NCI-H446 (cell line): Measurements from ENCODE around the gene SLIT3.
"Not testable (repeated sequence)": the region's sequence is repeated elsewhere in the genome, so short reads cannot be mapped to it uniquely, and the experiment has no call there.

Source experiments
- DNase-seq, 2 experiments: peaks; one replicate each; lab custom pipeline; 2025; lab: John Stamatoyannopoulos, UW

SLIT3 gene

DNA sequence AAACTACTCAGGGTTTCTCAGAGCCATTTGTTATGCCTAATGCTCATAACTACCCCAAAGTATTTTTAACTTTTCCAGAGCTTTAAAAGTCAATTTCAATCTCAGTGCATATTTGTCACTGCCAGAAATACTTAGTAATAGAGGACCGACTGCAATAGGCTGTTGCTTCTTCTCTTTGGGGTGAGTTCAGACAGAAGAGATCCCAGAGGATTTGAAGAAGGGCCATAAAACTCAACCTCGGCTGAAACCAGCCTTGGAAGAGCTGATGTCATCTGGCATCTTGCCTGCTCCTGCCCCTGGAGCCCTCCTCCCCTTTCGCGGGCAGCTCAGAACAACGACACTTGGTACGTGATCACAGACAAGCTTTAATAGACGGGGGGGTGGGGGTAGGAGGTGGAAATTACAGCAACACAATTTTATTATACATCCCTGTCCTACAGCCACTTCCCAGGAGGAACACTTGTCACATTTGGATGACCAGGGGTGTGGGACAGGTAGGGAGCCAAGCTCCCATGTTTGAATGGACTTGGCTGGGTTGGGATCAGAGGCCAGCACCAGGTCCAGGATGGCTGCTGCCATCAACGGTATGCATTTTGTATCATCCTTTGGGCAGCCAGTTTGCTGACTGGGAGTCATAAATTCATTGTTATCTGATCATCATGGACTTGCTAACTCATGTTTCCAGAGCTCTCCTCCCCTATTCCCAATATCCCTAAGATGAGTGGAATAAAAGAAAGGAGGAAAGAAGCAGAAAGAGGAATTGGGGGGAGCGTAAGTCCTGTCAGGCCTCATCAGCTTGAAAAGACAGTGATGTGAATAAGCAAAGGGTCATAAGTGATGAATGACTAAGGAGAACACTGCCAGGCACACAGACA lies 535.2 kb downstream of the SLIT3 start:
- no peak for DNase-seq

DNA sequence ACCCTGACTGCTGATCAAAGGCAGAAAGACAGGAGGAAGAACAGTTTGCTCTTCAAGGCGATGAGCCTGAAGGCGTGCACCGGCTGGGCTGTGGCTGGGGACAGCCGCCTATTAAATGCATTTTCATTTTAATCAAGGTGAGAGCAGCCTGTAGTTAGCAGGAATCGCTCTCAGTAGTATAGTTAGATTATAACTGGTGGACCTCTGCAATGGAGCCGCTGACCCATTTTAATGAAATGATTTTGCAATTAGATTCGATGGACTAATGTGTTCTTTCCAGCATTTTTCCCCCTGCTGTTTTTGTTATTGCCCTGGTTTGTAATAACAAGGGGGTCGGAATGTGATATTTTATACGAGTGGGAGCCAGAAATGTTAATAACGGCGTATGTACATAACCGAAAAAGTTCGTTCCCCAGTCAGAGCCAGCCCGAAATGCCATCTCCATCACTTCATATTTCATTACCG lies 535.8 kb downstream of the SLIT3 start:
- DNase-seq: no peak

DNA sequence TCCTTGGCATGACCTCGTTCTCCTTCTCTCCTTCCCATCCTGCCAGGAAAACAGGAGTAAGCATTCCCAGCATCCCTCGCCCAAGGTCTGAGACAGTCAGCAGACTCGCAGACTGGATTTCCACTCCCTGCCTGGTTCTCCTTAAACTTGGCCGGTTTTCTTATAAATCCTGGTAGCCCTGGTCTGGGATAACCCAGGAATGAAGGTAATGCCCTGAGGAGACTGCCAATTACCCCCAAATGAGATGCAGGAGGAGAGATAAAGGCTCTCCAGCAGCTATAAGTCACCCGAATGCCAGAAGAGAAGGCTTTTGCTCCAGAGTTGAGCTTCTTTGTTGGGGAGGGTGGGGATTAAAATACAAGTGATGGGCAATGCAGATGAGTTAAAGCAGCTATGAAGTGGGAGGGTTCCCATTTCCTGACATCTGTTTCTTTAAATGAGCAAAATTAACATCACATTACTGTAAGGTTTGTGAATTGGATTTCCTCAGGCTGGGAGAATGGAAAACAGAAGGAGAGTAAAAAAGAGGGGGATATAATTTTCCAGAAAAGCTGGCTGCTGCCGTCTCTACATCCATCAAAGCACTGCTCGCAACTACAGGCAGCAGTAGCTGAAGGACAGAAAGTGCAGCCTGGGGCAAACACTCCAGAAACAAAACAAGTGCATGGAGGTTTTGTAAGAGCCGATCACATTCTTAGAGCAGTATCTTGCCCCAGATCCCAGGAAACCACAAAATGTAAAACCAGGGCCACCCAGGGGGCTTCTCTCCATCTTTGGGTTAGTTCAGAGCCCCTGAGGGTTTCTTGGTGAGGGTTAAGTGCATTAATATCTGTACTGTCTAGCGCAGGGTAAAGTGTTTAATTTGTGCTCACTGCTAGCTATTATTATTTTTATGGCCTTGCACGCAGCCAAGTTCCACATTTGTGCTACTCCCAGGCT lies 544.2 kb downstream of the SLIT3 start:
- DNase-seq: no peak

DNA sequence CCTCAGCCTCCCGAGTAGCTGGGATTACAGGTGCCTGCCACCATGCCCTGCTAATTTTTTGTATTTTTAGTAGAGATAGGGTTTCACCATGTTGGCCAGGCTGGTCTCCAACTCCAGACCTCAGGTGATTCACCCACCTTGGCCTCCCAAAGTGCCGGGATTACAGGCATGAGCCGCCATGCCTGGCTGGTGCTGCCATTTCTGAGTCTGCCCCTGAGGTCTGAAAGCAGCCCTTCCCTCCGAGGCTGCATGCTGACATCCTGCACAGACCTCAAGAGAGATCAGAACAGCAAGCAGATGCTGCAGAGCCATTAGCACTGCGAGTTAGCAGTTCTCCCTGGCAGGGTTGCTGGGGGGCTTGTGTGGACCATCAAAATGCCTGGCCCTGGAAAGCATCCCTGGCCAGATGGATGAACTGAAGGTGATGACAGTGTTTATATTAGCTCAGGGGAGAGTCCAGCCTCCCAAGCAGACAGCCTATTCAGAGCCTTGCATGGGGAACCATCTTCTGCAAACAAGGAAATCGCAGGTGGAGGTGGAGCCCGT lies 545.3 kb downstream of the SLIT3 start:
- DNase-seq: no peak

DNA sequence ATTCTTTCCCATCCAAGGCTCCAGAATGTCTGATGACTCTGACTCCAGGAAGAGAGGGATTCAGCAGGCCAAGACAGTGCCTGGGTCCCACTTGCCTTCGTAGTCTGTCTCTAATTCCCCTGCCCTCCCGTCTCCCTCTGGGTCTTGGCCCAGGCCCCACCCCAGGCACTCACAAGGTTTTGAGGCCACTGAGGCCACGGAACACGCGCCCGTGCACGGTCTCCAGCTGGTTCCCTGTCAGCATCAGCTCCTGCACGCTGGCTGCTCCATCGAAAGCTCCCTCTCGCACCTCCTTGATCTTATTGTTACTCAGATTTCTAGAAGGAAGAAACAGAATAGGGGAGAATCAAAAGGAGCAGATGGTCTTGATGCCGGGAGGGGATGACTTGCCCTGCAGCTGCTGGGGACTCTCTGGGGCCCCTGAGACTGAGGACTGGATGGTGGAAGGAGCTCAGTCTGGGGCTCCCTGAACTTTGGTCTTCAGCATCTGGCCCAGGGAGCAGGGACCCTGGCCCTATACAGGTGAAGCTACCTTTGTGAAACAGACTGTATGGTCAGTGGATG lies 547.2 kb downstream of the SLIT3 start:
- no peak for DNase-seq

DNA sequence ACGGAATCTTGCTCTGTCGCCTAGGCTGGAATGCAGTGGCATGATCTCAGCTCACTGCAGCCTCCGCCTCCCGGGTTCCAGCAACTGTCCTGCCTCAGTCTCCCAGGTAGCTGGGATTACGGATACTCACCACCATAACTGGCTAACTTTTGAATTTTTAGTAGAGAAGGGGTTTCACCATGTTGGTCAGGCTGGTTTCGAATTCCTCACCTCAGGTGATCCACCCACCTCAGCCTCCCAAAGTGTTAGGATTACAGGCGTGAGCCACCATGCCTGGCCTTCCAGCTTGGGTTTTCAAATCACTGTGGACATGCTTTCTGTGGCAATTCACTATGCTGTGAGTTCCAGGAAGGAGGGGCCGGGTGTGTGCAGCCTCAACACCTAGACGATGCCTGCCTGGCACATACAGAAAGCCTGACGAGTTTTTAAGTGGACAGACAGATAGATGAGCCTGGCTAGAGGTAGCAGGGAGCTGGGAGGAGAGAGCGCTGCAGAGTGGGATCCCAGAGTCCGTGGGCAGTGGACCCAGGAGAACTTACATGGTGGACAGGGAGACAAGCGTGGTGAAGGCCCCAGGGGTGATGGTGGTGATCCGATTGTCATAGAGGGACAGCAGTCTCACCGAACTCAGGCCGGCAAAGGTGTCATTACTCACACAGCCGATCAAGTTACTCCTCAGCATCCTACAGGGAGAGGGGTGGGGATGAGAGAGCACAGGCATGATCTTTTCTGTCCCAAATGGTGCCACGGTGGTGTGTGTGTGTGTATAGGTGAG lies 548.3 kb downstream of the SLIT3 start:
- DNase-seq: no peak

DNA sequence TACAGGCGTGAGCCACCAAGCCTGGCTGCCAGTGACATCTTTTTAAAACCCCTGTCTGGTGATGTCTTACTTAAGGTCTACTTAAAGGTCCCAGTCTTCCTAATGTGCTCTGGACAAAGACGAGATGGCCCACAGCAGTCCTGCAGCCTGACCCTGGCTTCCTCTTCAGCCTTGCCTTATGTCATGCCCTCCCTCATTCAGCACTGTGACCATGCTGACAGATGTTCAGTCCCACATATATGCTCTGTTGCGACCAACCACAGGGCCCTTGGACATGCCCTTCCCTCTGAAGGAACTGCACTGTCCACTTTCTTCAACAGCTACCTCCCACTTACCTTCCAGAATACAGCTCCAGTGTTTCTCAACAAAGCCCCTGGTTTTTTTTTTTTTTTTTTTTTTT lies 548.9 kb downstream of the SLIT3 start:
- no peak for DNase-seq

DNA sequence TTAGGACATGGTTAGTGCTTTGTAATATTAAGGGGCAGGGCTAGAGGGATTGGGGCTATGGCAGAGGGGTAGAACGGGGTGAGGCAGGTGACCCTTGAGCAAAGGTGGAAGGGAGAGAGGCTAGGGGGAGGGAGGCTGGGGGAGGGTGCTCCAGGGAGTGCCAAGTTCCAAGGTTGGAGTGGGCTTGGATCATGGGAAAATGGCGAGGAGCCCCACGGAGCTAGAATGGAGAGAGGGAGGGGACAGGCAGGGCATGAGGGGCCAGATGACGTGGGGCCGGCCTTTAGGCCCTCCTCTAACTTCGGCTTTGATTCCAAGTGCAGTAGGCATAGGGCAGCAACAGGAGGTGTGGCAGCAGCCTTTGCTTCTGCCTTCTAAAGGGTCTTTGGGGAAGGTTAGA lies 550.0 kb downstream of the SLIT3 start:
- DNase-seq: no peak

DNA sequence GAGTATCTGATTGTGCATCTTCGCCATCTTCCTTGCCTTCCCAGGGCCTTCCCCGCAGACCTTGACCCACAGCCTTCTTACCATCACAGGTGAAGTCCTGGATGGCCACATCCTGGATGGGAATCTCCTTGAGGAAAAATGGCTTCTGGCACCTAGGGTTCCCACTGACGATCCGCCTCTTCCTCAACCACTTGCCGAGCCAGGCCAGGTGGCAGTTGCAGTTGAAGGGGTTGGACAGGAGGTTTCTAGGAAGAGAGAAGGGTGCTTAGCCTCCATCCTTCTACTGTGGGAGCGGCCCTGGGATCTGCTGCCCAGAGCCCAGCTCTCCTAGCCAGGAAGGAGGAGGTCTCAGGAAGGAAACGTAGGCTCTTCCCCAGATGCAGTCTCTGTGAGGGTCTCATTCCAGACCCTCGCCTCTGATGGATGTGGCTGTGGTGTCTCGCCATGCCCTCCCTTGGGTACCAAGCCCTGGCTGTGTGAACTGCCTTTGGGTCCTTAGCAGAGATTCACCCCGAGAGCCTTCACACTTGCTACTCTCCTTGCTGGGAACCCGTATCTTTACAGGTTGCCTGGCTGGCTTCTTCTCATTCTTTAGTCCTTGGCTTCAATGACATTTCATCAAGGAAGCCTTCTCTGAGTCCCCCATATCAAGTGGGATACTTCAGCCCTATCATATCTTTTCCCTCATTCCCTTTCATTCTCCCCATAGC lies 551.4 kb downstream of the SLIT3 start:
- no peak for DNase-seq

DNA sequence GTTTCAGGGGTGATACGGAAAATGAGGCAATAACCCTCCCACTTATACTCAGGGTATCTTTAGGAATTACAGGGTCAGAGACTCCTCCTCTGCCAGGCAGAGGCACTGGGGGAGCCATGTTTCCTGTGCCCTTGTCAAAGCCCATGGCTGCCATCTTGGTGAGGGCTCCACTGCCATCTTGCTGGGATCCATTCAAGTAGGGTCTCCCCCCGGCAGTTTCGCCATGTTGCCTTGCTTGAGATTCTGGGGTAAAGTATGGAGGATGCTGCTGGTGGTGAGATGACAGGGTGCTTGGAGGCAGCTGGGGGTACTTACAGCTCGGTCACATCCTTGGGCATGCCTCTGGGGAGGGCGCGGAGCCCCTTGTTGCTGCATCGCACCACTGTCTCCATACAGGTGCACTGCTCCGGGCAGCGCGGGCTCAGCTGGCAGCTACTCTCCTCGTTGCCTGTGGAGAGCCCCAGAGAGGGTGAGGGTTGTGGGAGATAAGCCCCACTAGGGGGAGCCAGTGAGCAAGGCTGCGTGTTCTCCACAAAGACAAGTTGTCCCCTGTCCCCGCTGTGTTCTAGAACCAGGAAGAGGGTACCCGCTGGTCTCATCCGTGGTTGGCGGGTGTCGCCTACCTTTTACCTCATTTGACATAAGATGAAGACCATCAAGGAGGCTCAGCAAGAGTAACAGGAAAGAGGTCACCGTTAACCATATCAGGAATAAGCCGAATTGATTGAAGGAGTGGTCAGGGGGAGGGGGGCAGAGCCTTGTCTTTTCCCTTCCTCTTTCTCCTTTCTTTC lies 552.8 kb downstream of the SLIT3 start:
- no peak for DNase-seq

DNA sequence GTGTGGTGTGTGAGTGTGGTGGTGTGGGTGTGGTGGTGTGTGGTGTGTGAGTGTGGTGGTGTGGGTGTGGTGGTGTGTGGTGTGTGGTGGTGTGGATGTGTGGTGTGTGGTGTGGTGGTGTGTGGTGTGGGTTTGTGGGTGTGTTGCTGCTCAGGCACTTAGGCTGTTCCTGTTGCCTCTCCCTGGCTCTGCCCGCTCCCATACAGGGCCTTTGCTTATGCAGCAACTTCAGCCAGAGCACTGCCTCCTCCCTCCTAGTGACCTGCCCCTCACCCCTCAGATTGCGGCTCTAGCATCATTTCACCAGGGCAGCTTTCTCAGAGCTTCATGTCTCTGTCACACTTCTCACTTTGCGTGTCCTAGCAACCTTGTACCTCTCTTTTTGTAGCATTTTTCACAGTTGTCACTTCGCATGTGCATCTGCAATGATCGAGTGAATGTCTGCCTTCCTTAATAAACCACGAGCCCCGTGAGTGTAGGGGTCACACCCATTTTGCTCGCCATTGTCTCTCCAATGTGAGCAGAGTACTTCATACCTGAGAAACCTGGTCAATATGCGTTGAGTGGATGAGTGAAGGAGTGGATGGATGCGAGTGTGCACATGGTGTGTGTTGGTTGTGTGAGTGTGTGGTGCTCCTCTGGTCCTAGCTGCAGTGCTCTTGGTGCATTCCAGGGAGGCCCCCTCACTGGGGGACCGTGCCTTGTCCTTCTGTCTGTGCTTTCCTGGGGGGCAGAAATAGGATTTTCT lies 553.9 kb downstream of the SLIT3 start:
- no peak for DNase-seq

DNA sequence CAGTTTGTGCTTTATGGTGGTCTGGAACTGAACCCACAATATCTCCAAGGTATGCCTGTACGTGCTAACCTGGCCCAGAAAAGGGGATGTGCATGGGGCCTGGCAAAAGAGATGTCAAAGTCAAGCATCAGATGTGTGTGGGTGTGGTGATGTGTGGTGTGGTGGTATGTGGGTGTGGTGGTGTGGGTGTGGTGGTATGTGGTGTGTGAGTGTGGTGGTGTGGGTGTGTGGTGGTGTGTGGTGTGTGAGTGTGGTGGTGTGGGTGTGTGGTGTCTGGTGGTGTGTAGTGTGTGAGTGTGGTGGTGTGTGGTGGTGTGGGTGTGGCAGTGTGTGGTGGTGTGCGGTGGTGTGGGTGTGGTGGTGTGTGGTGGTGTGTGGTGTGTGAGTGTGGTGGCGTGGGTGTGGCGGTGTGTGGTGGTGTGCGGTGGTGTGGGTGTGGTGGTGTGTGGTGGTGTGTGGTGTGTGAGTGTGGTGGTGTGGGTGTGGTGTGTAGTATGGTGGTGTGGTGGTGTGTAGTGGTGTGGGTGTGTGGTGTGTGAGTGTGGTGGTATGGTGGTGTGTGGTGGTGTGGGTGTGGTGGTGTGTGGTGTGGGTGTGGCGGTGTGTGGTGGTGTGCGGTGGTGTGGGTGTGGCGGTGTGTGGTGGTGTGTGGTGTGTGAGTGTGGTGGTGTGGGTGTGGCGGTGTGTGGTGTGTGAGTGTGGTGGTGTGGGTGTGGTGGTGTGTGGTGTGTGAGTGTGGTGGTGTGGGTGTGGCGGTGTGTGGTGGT lies 554.6 kb downstream of the SLIT3 start:
- not testable (repeated sequence) for DNase-seq

DNA sequence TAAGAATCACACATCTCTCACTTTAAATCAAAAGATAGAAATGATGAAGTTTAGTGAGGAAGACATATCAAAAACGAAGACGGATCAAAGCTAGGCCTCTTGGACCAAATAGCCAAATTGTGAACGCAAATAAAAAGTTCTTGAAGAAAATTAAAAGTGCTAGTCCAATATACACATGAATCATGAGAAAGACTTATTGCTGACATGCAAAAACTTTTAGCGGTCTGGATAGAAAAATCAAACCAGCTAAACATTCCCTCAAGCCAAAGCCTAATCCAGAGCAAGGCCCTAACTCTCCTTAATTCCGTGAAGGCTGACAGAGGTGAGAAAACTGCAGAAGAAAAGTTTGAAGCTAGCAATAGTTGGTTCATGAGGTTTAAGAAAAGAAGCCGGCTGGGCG lies 557.3 kb downstream of the SLIT3 start:
- no peak for DNase-seq

DNA sequence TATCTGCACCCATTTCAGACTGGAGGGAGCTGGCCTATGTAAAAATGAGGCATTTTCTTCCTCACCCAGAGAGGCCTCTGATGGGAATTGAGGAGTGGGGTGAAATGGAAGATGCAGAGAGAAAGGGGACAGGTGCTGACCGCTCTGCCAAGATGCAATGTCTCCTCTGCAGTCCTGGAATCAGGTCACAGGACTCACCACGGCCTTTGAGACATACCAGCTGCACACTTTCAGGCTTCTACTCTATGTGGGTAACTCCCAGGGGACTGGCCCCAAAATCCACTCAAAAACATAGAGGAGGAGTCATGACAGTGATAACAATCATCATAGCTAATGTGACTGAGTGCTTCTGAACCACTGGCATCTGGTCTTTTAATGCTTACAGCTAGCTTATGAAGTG lies 558.6 kb downstream of the SLIT3 start:
- not testable (repeated sequence) for DNase-seq

DNA sequence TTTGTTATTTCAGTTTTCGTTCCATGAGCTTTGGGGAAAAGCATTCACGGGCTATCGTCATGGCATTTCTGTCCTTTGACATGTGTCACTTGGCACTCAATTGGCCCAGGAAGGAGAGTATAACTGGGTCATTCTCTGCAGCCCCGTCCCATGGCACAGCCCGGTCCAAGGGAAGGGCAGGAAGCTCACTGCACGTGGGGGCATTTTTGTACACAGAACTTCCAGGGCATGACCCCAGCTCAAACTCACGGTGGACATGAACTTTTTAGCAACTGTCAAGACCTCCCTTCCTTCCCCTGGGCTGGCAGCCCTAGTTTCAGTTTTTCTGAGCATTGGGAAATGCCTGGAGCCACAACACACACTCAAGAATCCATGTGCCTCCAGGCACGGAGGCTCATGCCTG lies 560.1 kb downstream of the SLIT3 start:
- DNase-seq: no peak

DNA sequence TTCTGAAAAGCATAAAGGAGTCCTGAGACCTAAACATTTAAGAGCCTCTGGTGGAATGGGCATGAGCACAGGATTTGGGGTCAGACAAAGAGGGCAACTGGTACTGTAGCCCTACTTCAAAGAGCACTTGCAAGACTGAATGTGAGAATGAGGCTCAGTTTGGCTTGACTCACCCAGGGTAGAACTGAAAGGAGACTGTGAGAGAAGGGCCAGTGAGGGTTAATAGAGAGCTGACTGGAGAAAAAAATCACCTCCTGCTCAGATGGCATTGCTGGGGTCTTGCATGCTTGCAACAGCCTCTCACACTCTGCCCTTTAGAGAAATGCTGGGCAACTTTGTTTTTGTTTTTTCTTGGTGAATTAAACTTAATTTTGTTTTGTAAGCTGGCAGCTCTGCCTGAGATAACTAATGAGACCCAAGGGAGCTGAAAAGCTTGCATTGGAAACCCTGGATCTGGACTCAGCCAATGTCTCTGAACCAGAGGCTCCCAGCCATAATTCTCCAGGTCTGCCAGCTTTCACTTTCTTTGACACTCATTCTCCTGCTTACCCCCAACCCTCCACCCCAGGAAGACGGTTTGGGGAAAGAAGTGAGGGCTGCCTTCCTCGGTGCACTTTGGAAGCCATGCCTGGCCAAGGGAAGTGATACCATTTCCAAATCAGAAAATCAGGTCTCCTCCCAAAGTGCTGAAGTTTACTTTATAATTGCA lies 560.7 kb downstream of the SLIT3 start:
- DNase-seq: no peak

DNA sequence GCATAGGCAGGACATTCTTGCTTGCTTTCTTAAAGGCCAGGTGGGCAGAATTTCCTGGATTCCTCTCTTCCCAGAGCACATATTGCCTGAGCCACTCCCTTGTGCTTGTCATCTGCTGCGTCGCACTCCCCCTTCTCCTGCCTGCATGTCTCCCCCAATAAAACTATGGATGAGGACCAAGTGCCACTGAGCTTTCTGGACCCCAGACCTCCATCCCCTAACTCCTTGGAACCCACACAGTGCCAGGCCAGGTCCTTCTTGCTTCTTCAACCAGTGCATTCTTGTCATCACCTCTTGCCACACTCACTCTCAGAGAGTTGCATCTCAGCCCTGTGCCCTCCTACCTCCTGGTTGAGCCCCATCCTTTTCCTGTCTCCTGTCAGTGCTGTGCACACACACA lies 563.9 kb downstream of the SLIT3 start:
- DNase-seq: no peak
